HepG2 (cell line): ENCODE data around the gene POU6F2. TPM values are rescaled to one million over a fixed set of nuclear protein-coding genes. Genes with fewer than 3 reads are reported as not detected.

ENCODE experiments used
- ATAC-seq: fragments of 200-7000 bp; cut with Tn5 transposase; 3 replicates; pipeline ENCODE4 v1.9.1; 2020; ENCODE audit warnings: mild to moderate bottlenecking, moderate library complexity
- BruUV-seq: library from RNA; stranded (reverse); fragments of 400-500 nt; replicated peaks from 2 replicates; lab custom pipeline; 2021; lab: Mats Ljungman, UMichigan
- CTCF ChIA-PET: fragments of 300-600 bp; formaldehyde crosslinking; extraction: SDS; loops from one replicate; lab custom pipeline; 2021; ENCODE audit warnings: low total read pairs, inconsistent platforms, low intra/inter-chr PET ratio; lab: Yijun Ruan, JAX
- POLR2A ChIA-PET: fragments of 350-600 bp; sonication (Branson Sonifier 250); formaldehyde crosslinking; loops from one replicate; lab custom pipeline; 2020; ENCODE audit warnings: antibody characterized with exemption, inconsistent platforms; lab: Yijun Ruan, JAX
- DNase-seq: peaks from one replicate; pipeline ENCODE4 v3.0.0-alpha.2; 2015; ENCODE audit warnings: low spot score
- FAIRE-seq: peaks from 3 replicates; lab custom pipeline; 2011; peaks lifted over from hg19 to GRCh38; lab: Jason Lieb, UNC
- H2AFZ ChIP-seq: one replicate; pipeline ENCODE4 v1.6.1; 2011; ENCODE audit warnings: low read length, inconsistent platforms
- H3K27ac ChIP-seq: fragments of 300-600 bp; 3 replicates; pipeline ENCODE4 v1.8.0; 2011; ENCODE audit warnings: mixed run types, mild to moderate bottlenecking, mixed read lengths, low read length, inconsistent platforms; ENCODE audit not compliant: insufficient read depth; ENCODE audit errors: extremely low read length
- H3K27me3 ChIP-seq, 2 experiments: fragments of 200-600 bp in 1 of 2; 2 replicates in 1 of 2; 3 replicates in 1 of 2; pipeline versions ENCODE4 v1.6.0 to v1.8.0; 2011; ENCODE audit warnings: low read length in 2 of 2, mild to moderate bottlenecking in 2 of 2, moderate library complexity in 2 of 2, inconsistent platforms in 1 of 2; ENCODE audit not compliant: insufficient read depth in 2 of 2, control insufficient read depth in 1 of 2
- H3K36me3 ChIP-seq, 2 experiments: fragments of 200-600 bp in 1 of 2; replicated peaks in 1 of 2; 2 replicates in 1 of 2; 3 replicates in 1 of 2; pipeline versions ENCODE4 v1.5.1 to v1.8.0; 2011; ENCODE audit warnings: low read length in 2 of 2, inconsistent platforms in 1 of 2; ENCODE audit not compliant: insufficient read depth in 2 of 2, control insufficient read depth in 1 of 2
- H3K4me1 ChIP-seq: 2 replicates; pipeline ENCODE4 v1.5.1; 2012; ENCODE audit warnings: low read length, inconsistent platforms; ENCODE audit not compliant: insufficient read depth
- H3K4me2 ChIP-seq: 2 replicates; pipeline ENCODE4 v1.6.0; 2011; ENCODE audit warnings: low read depth, low read length, inconsistent platforms
- H3K4me3 ChIP-seq, 3 experiments: fragments of 200-600 bp in 1 of 3; sonication (generic), shearing (Covaris generic) in 1 of 3; replicated peaks in 1 of 3; 2 replicates each; pipeline ENCODE4 v1.5.1; 2011 to 2016; ENCODE audit warnings: low read length in 3 of 3, inconsistent platforms in 2 of 3, low read depth in 2 of 3, mild to moderate bottlenecking in 2 of 3, control low read depth in 1 of 3, mixed read lengths in 1 of 3; ENCODE audit not compliant: insufficient read depth in 1 of 3
- H3K79me2 ChIP-seq: one replicate; pipeline ENCODE4 v1.6.1; 2011; ENCODE audit warnings: low read length, inconsistent platforms; ENCODE audit not compliant: insufficient read depth
- H3K9ac ChIP-seq: 2 replicates; pipeline ENCODE4 v1.6.0; 2011; ENCODE audit warnings: mild to moderate bottlenecking, low read depth, low read length, inconsistent platforms; ENCODE audit not compliant: insufficient read depth
- H3K9me3 ChIP-seq: 2 replicates; pipeline ENCODE4 v1.5.1; 2012; ENCODE audit warnings: mild to moderate bottlenecking, low read length
- H4K20me1 ChIP-seq: 2 replicates; pipeline ENCODE4 v1.6.0; 2011; ENCODE audit warnings: inconsistent platforms, mild to moderate bottlenecking, low read length, moderate library complexity; ENCODE audit not compliant: insufficient read depth
- CCDC6 ChIP-seq: sonication (generic); formaldehyde crosslinking; IDR thresholded peaks from 2 replicates; pipeline ENCODE4 v1.8.1; 2022; ENCODE audit warnings: mild to moderate bottlenecking, missing genetic modification reagents, moderate library complexity
- FOXM1 ChIP-seq: sonication (generic); formaldehyde crosslinking; IDR thresholded peaks from 2 replicates; pipeline ENCODE4 v1.5.0; 2020; ENCODE audit warnings: missing genetic modification reagents
- TCF7L2 ChIP-seq: IDR thresholded peaks from 2 replicates; pipeline ENCODE4 v1.6.1; 2011; ENCODE audit warnings: mild to moderate bottlenecking, low read depth, low read length, moderate library complexity
- ZBTB43 ChIP-seq: sonication (generic); formaldehyde crosslinking; conservative IDR thresholded peaks from 2 replicates; pipeline ENCODE4 v1.4.0; 2020; ENCODE audit warnings: missing genetic modification reagents
- ZNF12 ChIP-seq: sonication (generic); formaldehyde crosslinking; IDR thresholded peaks from 2 replicates; pipeline ENCODE4 v1.5.0; 2020; ENCODE audit warnings: missing genetic modification reagents
- WGBS: methylation state at CpG from one replicate; pipeline ENCODE4 v1.1.6; 2017; ENCODE audit warnings: low lambda C conversion rate; 5-methylcytosine and 5-hydroxymethylcytosine counted together
- in situ Hi-C: cut with HindIII; loops from 2 replicates; pipeline ENCODE4 v1.10.0; 2017; ENCODE audit warnings: low pct_unique_long_range_greater_than_20kb; ENCODE audit not compliant: extremely low pct_ligation_motif_present
- intact Hi-C: fragments of 100-400 bp; cut with micrococcal nuclease; formaldehyde crosslinking; loops from one replicate; pipeline ENCODE4 v1.10.0; 2022; ENCODE audit not compliant: unreplicated experiment
- polyA plus RNA-seq, 8 experiments: library from polyadenylated mRNA; depleted of rRNA in 3 of 8; stranded (reverse) in 7 of 8; unstranded in 1 of 8; fragments of >200 nt; fragmentation: Illumina TruSeq in 4 of 8; extraction: Trizol in 4 of 8; gene quantifications; 2 replicates each; pipeline versions ENCODE4 v1.2.1 to v1.2.3, GENCODE V29; 2011 to 2016; ENCODE audit warnings: low read depth in 4 of 8, missing spikeins in 1 of 8, mixed read lengths in 1 of 8; ENCODE audit not compliant: insufficient read depth in 1 of 8
- total RNA-seq, 5 experiments: library from RNA; depleted of rRNA; stranded (reverse); fragments of >200 nt; fragmentation: Illumina TruSeq; extraction: Trizol; gene quantifications; 2 replicates each; pipeline ENCODE4 v1.2.3, GENCODE V29; 2016; ENCODE audit warnings: low read depth in 1 of 5
- TF ChIP-seq, protein P1 (sequence below): sonication (generic); formaldehyde crosslinking; IDR thresholded peaks from 2 replicates; pipeline ENCODE4 v1.5.1; 2020; ENCODE audit warnings: mild to moderate bottlenecking, missing genetic modification reagents
- TF ChIP-seq, protein P2 (sequence below): sonication (generic); formaldehyde crosslinking; IDR thresholded peaks from 2 replicates; pipeline ENCODE4 v1.4.0; 2020; ENCODE audit warnings: missing genetic modification reagents

The POU6F2 gene
- total and polyA plus RNA-seq, 2 of the 13 experiments (the other 11 are each of a cell fraction or from before 2014, with no cell fraction given), result not detected

DNA sequence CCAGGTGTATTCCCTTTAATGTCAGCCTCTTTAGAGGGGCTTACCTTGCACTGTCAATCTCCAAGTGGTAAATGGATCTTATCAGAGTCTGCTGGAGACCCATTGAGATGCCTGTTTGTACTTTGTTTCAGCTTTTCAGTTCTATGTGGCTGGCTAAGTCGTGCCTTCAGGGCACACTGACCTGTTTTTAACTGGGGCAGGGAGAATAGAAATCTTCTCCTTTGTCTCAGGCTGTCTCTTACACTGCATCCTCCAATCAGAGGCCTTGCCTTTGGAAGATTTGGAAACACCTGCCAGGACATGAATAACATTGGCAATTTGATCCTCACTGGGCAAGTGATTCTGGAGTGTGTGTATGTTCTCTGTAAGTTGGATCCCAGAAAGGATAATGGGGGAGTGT is 65.0 kb downstream of the POU6F2 start:
- 0% methylated on average over 1 of the region's 1 CpG for WGBS
- ATAC-seq (no peak), FAIRE-seq (no peak), DNase-seq (no peak)
- intact Hi-C loops, result no loop called here
- no peaks in the 10 kb centered on the region for H3K79me2 ChIP-seq
- H3K27me3 ChIP-seq, result no peaks in the 10 kb centered on the region
- ChIA-PET POLR2A (no interaction called here), CTCF (no interaction called here)
- H3K9me3 ChIP-seq, result no peaks in the 10 kb centered on the region
- H3K4me2 ChIP-seq, result no peak overlapping the region
- in situ Hi-C loops, result no loop called here
- no TSS peak for BruUV-seq
- no peaks in the 10 kb centered on the region for H4K20me1 ChIP-seq
- TF ChIP-seq ZNF12 (CRISPR knock-in tag) (no peak), FOXM1 (no peak), CCDC6 (CRISPR knock-in tag) (no peak), TCF7L2 (no peak), ZBTB43 (CRISPR knock-in tag) (no peak)
- TF ChIP-seq, protein P1, sequence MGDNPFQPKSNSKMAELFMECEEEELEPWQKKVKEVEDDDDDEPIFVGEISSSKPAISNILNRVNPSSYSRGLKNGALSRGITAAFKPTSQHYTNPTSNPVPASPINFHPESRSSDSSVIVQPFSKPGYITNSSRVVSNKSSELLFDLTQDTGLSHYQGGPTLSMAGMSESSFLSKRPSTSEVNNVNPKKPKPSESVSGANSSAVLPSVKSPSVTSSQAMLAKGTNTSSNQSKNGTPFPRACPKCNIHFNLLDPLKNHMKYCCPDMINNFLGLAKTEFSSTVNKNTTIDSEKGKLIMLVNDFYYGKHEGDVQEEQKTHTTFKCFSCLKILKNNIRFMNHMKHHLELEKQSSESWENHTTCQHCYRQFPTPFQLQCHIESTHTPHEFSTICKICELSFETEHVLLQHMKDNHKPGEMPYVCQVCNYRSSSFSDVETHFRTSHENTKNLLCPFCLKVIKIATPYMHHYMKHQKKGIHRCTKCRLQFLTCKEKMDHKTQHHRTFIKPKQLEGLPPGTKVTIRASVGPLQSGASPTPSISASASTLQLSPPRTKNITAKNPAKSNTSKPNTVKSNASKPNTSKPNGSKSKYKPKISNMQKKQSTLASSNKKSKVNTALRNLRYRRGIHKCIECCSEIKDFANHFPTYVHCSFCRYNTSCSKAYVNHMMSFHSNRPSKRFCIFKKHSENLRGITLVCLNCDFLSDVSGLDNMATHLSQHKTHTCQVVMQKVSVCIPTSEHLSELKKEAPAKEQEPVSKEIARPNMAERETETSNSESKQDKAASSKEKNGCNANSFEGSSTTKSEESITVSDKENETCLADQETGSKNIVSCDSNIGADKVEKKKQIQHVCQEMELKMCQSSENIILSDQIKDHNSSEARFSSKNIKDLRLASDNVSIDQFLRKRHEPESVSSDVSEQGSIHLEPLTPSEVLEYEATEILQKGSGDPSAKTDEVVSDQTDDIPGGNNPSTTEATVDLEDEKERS (CRISPR knock-in tag), result no peak
- TF ChIP-seq, protein P2, sequence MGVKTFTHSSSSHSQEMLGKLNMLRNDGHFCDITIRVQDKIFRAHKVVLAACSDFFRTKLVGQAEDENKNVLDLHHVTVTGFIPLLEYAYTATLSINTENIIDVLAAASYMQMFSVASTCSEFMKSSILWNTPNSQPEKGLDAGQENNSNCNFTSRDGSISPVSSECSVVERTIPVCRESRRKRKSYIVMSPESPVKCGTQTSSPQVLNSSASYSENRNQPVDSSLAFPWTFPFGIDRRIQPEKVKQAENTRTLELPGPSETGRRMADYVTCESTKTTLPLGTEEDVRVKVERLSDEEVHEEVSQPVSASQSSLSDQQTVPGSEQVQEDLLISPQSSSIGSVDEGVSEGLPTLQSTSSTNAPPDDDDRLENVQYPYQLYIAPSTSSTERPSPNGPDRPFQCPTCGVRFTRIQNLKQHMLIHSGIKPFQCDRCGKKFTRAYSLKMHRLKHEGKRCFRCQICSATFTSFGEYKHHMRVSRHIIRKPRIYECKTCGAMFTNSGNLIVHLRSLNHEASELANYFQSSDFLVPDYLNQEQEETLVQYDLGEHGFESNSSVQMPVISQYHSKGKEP (CRISPR knock-in tag), result no peak
- H3K27ac ChIP-seq, result no peak overlapping the region
- H2AFZ ChIP-seq, result no peak overlapping the region
- no peaks in the 10 kb centered on the region for H3K36me3 ChIP-seq
- H3K9ac ChIP-seq, result no peak overlapping the region
- H3K4me1 ChIP-seq, result no peaks in the 10 kb centered on the region
- H3K4me3 ChIP-seq, result no peak overlapping the region
